Stomach (tissue), 19 donors: ENCODE data around the gene TUBB6. TPM values are rescaled to one million over a fixed set of nuclear protein-coding genes. Genes with fewer than 3 reads are reported as not detected.
A peak's percentile ranks its signal among the peaks of the same experiment; 100 is the strongest.

Experiments used
- DNase-seq, 2 donors: peaks; one replicate each; pipeline versions ENCODE4 v3.0.0 to v3.0.0-alpha.2; 2013 to 2019
- H3K27ac ChIP-seq, 5 donors: fragments of 200-600 bp in 4 of 5; sonication (generic) in 4 of 5; one replicate each; pipeline ENCODE4 v1.5.1; 2013 to 2019; ENCODE audit warnings: mild to moderate bottlenecking in 1 of 5, moderate library complexity in 1 of 5
- H3K27me3 ChIP-seq, 3 donors: fragments of 200-600 bp; sonication (generic); one replicate each; pipeline ENCODE4 v1.5.1; 2017 to 2019; ENCODE audit warnings: mixed run types in 1 of 3
- H3K36me3 ChIP-seq, 4 donors: fragments of 200-600 bp; sonication (generic); 1 replicate in 3 of 4; 2 replicates in 1 of 4; pipeline ENCODE4 v1.5.1; 2016 to 2019
- H3K4me1 ChIP-seq, 4 donors: fragments of 200-600 bp; sonication (generic); one replicate each; pipeline ENCODE4 v1.5.1; 2016 to 2019
- H3K4me3 ChIP-seq, 4 donors: fragments of 200-600 bp; sonication (generic) in 3 of 4; one replicate each; pipeline ENCODE4 v1.5.1; 2016 to 2019; ENCODE audit warnings: mild to moderate bottlenecking in 1 of 4
- H3K9me3 ChIP-seq, 4 donors: fragments of 200-600 bp; sonication (generic); one replicate each; pipeline ENCODE4 v1.5.1; 2016 to 2019
- EP300 ChIP-seq: sonication (generic); formaldehyde crosslinking; IDR thresholded peaks from one replicate; pipeline ENCODE4 v1.6.1; 2017; ENCODE audit warnings: antibody characterized with exemption
- POLR2A ChIP-seq, 4 donors: fragments of 450-650 bp; IDR thresholded peaks; one replicate each; pipeline ENCODE4 v1.6.1; 2016; ENCODE audit warnings: antibody characterized with exemption in 4 of 4, control low read depth in 2 of 4, mild to moderate bottlenecking in 1 of 4, moderate library complexity in 1 of 4
- POLR2AphosphoS5 ChIP-seq, 3 donors: sonication (generic); formaldehyde crosslinking; IDR thresholded peaks; one replicate each; pipeline ENCODE4 v1.6.1; 2016; ENCODE audit warnings: antibody characterized with exemption in 3 of 3
- WGBS, 5 donors: extraction: QIAGEN DNeasy Blood & Tissue Kit in 3 of 5; methylation state at CpG; one replicate each; pipeline versions ENCODE4 v1.1.5 to v1.1.7; 2013 to 2018; 5-methylcytosine and 5-hydroxymethylcytosine counted together
- intact Hi-C: fragments of 100-400 bp; cut with DNase I; formaldehyde crosslinking; loops from one replicate; pipeline ENCODE4 v1.15.1; 2023; ENCODE audit warnings: low total_unique reads
- long read RNA-seq, 10 donors: transcript quantifications; one replicate each; lab custom pipeline, GENCODE V29; 2026
- polyA plus RNA-seq, 3 donors: library from polyadenylated mRNA; stranded (reverse); fragments of 200-250 nt; gene quantifications; one replicate each; pipeline ENCODE4 v1.2.3, GENCODE V29; 2013
- total RNA-seq, 5 donors: library from RNA; depleted of rRNA; stranded (reverse); fragments of >200 nt; gene quantifications; one replicate each; pipeline versions ENCODE4 v1.1.0 to v1.2.3, GENCODE V29; 2014 to 2016
- TF ChIP-seq, protein P1 (sequence below), 7 experiments: fragments of 450-650 bp in 4 of 7; fragments of 200-600 bp in 3 of 7; sonication (generic) in 3 of 7; IDR thresholded peaks; one replicate each; pipeline ENCODE4 v1.5.1; 2016 to 2019; ENCODE audit warnings: antibody characterized with exemption in 7 of 7, control low read depth in 2 of 7, mild to moderate bottlenecking in 1 of 7
- donor health status: healthy with polysubstance abuse.
- donor health status: Bipolar disorder and iron deficiency.
- donor health status: healthy.

The TUBB6 gene
- total RNA-seq: 100 to 1,000 TPM; 154 to 333 (median 248) TPM
- 100 to 1,000 TPM in 1 of 3 donors, 10 to 100 TPM in 2; 66.6 to 108 (median 92.2) TPM for polyA plus RNA-seq
- long read RNA-seq, donor 1, transcript TUBB6-213 (4 exons, 1,017 nt): minor isoform, 6 of 21 reads
- long read RNA-seq, donor 1, transcript TUBB6-201 (4 exons, 2,064 nt): major isoform, 13 of 21 reads
- long read RNA-seq, donor 1, partial matches to known transcripts: 0 of 21 reads
- long read RNA-seq, donor 1, other reads (novel, unspliced or antisense): 0 of 21 reads
- long read RNA-seq, donor 2, transcript TUBB6-202 (3 exons, 2,163 nt): minor isoform, 10 of 53 reads
- long read RNA-seq, donor 2, transcript TUBB6-213 (4 exons, 1,017 nt): minor isoform, 10 of 53 reads
- long read RNA-seq, donor 2, transcript TUBB6-201 (4 exons, 2,064 nt): major isoform, 12 of 53 reads
- long read RNA-seq, donor 2, partial matches to known transcripts: 10 of 53 reads
- long read RNA-seq, donor 2, other reads (novel, unspliced or antisense): 10 of 53 reads
- long read RNA-seq, donor 3, transcript TUBB6-201 (4 exons, 2,064 nt): major isoform, 13 of 26 reads
- long read RNA-seq, donor 3, partial matches to known transcripts: 7 of 26 reads
- long read RNA-seq, donor 3, other reads (novel, unspliced or antisense): 0 of 26 reads
- long read RNA-seq, donor 4, partial matches to known transcripts: 0 of 1 reads
- long read RNA-seq, donor 4, other reads (novel, unspliced or antisense): 0 of 1 reads
- long read RNA-seq, donor 5, transcript TUBB6-213 (4 exons, 1,017 nt): minor isoform, 10 of 29 reads
- long read RNA-seq, donor 5, transcript TUBB6-201 (4 exons, 2,064 nt): major isoform, 16 of 29 reads
- long read RNA-seq, donor 5, partial matches to known transcripts: 0 of 29 reads
- long read RNA-seq, donor 5, other reads (novel, unspliced or antisense): 0 of 29 reads
- long read RNA-seq, donor 6, transcript TUBB6-202 (3 exons, 2,163 nt): minor isoform, 8 of 57 reads
- long read RNA-seq, donor 6, transcript TUBB6-213 (4 exons, 1,017 nt): minor isoform, 8 of 57 reads
- long read RNA-seq, donor 6, transcript TUBB6-201 (4 exons, 2,064 nt): major isoform, 31 of 57 reads
- long read RNA-seq, donor 6, partial matches to known transcripts: 6 of 57 reads
- long read RNA-seq, donor 6, other reads (novel, unspliced or antisense): 0 of 57 reads
- long read RNA-seq, donor 7, transcript TUBB6-201 (4 exons, 2,064 nt): major isoform, 51 of 95 reads
- long read RNA-seq, donor 7, transcript TUBB6-213 (4 exons, 1,017 nt): minor isoform, 12 of 95 reads
- long read RNA-seq, donor 7, partial matches to known transcripts: 24 of 95 reads
- long read RNA-seq, donor 7, other reads (novel, unspliced or antisense): 0 of 95 reads
- long read RNA-seq, donor 8, transcript TUBB6-201 (4 exons, 2,064 nt): major isoform, 10 of 16 reads
- long read RNA-seq, donor 8, transcript TUBB6-213 (4 exons, 1,017 nt): minor isoform, 5 of 16 reads
- long read RNA-seq, donor 8, partial matches to known transcripts: 0 of 16 reads
- long read RNA-seq, donor 8, other reads (novel, unspliced or antisense): 0 of 16 reads
- long read RNA-seq, donor 9, transcript TUBB6-201 (4 exons, 2,064 nt): major isoform, 11 of 43 reads
- long read RNA-seq, donor 9, partial matches to known transcripts: 24 of 43 reads
- long read RNA-seq, donor 9, other reads (novel, unspliced or antisense): 0 of 43 reads
- long read RNA-seq, donor 10, transcript TUBB6-213 (4 exons, 1,017 nt): minor isoform, 5 of 16 reads
- long read RNA-seq, donor 10, transcript TUBB6-201 (4 exons, 2,064 nt): major isoform, 8 of 16 reads
- long read RNA-seq, donor 10, partial matches to known transcripts: 0 of 16 reads
- long read RNA-seq, donor 10, other reads (novel, unspliced or antisense): 0 of 16 reads

DNA sequence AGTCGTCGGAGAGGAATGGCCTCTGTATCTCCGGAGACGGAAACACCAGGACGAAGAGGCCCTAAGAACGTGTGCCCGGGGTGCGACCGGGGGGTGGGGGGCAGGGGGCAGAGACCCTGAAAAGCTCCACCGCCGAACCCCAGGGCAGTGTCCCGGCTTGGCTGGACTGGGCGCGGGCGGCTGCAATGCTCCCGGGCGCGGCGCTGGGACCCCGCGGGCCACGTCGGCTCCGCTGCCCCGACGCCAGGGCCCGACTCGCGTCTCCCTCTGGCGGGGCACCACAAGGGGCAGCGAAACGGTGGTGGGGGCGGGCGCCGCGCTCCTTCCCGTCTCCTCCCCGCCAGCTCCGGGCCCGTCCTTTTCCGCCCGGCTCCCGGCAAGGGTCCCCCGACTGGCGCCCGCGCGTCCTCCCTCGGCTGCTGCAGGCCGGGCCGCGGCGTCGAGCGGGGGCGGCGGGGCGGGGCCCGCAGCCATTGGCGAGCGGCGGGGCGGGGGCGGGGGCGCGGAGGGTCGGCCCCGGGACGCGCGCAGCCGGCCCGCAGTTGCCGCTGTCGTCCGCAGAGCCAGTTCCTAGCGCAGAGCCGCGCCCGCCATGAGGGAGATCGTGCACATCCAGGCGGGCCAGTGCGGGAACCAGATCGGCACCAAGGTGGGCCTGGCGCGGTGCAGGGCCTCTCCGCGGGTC lies at the start of gene TUBB6:
Gene TUBB6 (plus strand): TSS at position 541 of the 685 bp plus-strand sequence. CDS start 52 bp downstream, at position 593.
- peak; percentile 47 to 91 for DNase-seq
- 1 to 6% (median 4%) methylated on average over 13 to 87 of the region's 88 CpGs for WGBS, 5 donors
- peak within 1 kb of the TSS; percentile 58 to 81 (median 69) for H3K4me3 ChIP-seq
- peak within 1 kb of the TSS; percentile 85 to 98 (median 94) for H3K27ac ChIP-seq
- TF ChIP-seq POLR2AphosphoS5 (IDR thresholded peaks at IDR 0.05): peak in 2 of 3 donors; percentile 84 to 86
- no peak for TF ChIP-seq EP300
- H3K9me3 ChIP-seq: peaks cover 0 to 11% (median 7%) of the 10 kb centered on the region in 4 donors
- H3K4me1 ChIP-seq: peaks cover 31 to 58% (median 45%) of the 10 kb centered on the region in 4 donors
- peaks cover 0 to 22% (median 20%) of the 10 kb centered on the region in 4 donors for H3K36me3 ChIP-seq
- intact Hi-C loops: no loop called here
- peaks cover 0 to 51% (median 30%) of the 10 kb centered on the region in 3 donors for H3K27me3 ChIP-seq

DNA sequence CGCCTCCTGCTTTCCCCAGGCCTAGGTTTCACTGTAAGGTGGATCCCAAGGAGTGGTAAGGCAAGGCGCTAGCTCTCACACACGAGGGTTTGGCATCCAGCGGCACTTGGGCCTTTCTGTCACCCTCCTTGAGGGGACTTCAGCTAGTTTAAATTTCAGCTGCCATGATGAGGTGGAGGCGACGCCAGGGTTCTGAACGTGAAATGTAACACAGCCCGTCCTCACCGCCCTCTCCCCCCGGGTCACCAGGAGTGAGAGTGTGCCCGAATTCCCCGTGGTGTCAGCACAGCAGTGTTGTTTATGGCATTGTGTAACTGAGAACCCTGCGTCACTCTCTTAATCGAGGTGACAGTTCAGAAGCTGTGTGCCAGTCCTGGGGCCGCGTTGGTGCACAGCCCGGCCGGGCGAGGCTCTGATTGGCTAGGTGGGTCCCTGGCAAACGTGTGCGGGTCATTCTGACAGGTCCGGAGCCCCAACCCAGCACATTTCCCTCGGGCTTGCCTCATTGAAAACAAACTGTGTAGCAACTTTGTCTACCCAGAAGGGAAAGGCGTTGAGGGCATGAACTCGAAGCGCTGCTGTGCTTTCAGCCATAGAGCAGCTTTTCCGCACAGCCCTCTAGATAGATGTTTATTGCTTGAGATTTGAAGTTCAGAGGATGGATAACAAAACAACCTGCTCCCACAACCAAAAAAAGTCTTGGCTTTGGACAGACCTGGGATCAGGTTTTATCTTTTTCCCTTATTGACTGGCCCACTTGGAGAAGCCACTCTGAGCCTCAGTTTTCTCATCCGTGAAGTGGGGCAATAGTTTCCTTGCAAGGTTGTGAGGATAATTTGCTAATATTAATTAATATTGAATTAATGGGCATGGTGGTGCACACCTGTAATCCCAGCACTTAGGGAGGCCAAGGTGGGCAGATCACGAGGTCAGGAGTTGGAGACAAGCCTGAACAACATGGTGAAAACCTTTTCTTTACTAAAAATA lies 49.0 kb upstream of the TUBB6 start:
- no peaks in the 10 kb centered on the region for H3K9me3 ChIP-seq
- 80 to 84% (median 83%) methylated on average over 27 to 29 of the region's 29 CpGs for WGBS, 5 donors
- DNase-seq: no peak

DNA sequence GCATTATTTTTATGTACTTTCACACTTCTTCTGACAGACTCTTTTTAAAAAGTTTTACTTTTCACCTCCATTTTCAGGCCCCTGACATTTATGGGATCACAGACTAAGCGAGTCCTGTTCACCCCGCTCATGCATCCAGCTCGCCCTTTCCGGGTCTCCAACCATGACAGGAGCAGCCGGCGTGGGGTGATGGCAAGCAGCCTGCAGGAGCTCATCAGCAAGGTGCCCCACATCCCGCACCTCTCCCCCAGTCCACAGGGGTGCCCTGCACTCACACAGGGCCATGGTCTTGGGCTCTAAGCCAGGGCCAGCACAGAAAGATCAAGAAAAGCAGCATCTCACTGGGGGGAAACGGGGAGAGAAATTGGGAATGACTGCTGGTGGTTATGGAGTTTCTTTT lies 45.3 kb upstream of the TUBB6 start:
- no peaks in the 10 kb centered on the region for H3K9me3 ChIP-seq
- 82 to 94% (median 89%) methylated on average over 8 of the region's 8 CpGs for WGBS, 5 donors
- intact Hi-C loops: no loop called here
- H3K27me3 ChIP-seq: peaks cover 0 to 6% (median 0%) of the 10 kb centered on the region in 3 donors
- no peak overlapping the region for H3K4me3 ChIP-seq
- no peak overlapping the region for H3K27ac ChIP-seq
- H3K4me1 ChIP-seq: no peaks in the 10 kb centered on the region
- no peaks in the 10 kb centered on the region for H3K36me3 ChIP-seq
- TF ChIP-seq, protein P1, sequence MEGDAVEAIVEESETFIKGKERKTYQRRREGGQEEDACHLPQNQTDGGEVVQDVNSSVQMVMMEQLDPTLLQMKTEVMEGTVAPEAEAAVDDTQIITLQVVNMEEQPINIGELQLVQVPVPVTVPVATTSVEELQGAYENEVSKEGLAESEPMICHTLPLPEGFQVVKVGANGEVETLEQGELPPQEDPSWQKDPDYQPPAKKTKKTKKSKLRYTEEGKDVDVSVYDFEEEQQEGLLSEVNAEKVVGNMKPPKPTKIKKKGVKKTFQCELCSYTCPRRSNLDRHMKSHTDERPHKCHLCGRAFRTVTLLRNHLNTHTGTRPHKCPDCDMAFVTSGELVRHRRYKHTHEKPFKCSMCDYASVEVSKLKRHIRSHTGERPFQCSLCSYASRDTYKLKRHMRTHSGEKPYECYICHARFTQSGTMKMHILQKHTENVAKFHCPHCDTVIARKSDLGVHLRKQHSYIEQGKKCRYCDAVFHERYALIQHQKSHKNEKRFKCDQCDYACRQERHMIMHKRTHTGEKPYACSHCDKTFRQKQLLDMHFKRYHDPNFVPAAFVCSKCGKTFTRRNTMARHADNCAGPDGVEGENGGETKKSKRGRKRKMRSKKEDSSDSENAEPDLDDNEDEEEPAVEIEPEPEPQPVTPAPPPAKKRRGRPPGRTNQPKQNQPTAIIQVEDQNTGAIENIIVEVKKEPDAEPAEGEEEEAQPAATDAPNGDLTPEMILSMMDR (IDR thresholded peaks at IDR 0.05): no peak
- TF ChIP-seq POLR2A (IDR thresholded peaks at IDR 0.05) (no peak), POLR2AphosphoS5 (IDR thresholded peaks at IDR 0.05) (no peak), EP300 (no peak)
- no peak for DNase-seq

More for the DNA sequence above, 49.0 kb upstream of the TUBB6 start:
- no peaks in the 10 kb centered on the region for H3K36me3 ChIP-seq
- intact Hi-C loops: no loop called here
- TF ChIP-seq, protein P1 (IDR thresholded peaks at IDR 0.05): no peak
- TF ChIP-seq POLR2AphosphoS5 (IDR thresholded peaks at IDR 0.05) (no peak), EP300 (no peak), POLR2A (IDR thresholded peaks at IDR 0.05) (no peak)
- no peak overlapping the region for H3K4me3 ChIP-seq
- H3K27me3 ChIP-seq: peaks cover 2 to 32% (median 10%) of the 10 kb centered on the region in 3 donors
- H3K4me1 ChIP-seq: peaks cover under 1 to 8% (median 8%) of the 10 kb centered on the region in 4 donors
- H3K27ac ChIP-seq: no peak overlapping the region
